Measurements from ENCODE around the gene LRRC55. TPM values are rescaled to one million over a fixed set of nuclear protein-coding genes. Genes with fewer than 3 reads are reported as not detected.

LRRC55 gene
- polyA plus RNA-seq, 1 experiment: not detected

Other genes starting within 250 kb of the LRRC55 start
- not detected in 2 replicates for gene OR5AK2, start 193.0 kb upstream of the LRRC55 start, polyA plus RNA-seq (2011; rRNA removed)
- not detected in 2 replicates for gene APLNR, start 55.3 kb downstream of the LRRC55 start, polyA plus RNA-seq (2011; rRNA removed)
- 51.1 and 73.7 TPM in 2 replicates for gene TNKS1BP1, start 143.0 kb downstream of the LRRC55 start, polyA plus RNA-seq (2011; rRNA removed)
- 100 and 102 TPM in 2 replicates for gene SSRP1, start 153.9 kb downstream of the LRRC55 start, polyA plus RNA-seq (2011; rRNA removed)
- gene P2RX3, start 156.4 kb downstream of the LRRC55 start, polyA plus RNA-seq (2011; rRNA removed): not detected in 2 replicates
- not detected in 2 replicates for gene PRG3, start 199.2 kb downstream of the LRRC55 start, polyA plus RNA-seq (2011; rRNA removed)
- gene PRG2, start 208.7 kb downstream of the LRRC55 start, polyA plus RNA-seq (2011; rRNA removed): not detected in 2 replicates
- gene SLC43A3, start 245.2 kb downstream of the LRRC55 start, polyA plus RNA-seq (2011; rRNA removed): 16.7 and 26.7 TPM in 2 replicates